NT2/D1 (cell line): Measurements from ENCODE around the gene TPBGL.

Experiments used
- DNase-seq: peaks from one replicate; pipeline ENCODE4 v3.0.0-alpha.2; 2011; ENCODE audit warnings: low read depth, low spot score
- H3K27me3 ChIP-seq: 2 replicates; pipeline ENCODE4 v1.6.0; 2011; ENCODE audit warnings: mild to moderate bottlenecking; ENCODE audit not compliant: insufficient read length, insufficient read depth
- H3K36me3 ChIP-seq: 2 replicates; pipeline ENCODE4 v1.6.1; 2011; ENCODE audit warnings: mild to moderate bottlenecking, low read length, mixed read lengths; ENCODE audit not compliant: insufficient read depth, insufficient read length
- H3K4me1 ChIP-seq: 2 replicates; pipeline ENCODE4 v1.5.1; 2011; ENCODE audit not compliant: insufficient read depth, insufficient read length
- H3K4me3 ChIP-seq: 2 replicates; pipeline ENCODE4 v1.5.1; 2011; ENCODE audit warnings: low read depth; ENCODE audit not compliant: insufficient read length
- H3K9ac ChIP-seq: 2 replicates; pipeline ENCODE4 v1.6.0; 2011; ENCODE audit warnings: low read depth; ENCODE audit not compliant: insufficient read length
- H3K9me3 ChIP-seq: 2 replicates; pipeline ENCODE4 v1.5.1; 2011; ENCODE audit warnings: mild to moderate bottlenecking, low read length; ENCODE audit not compliant: insufficient read depth
- SUZ12 ChIP-seq: IDR thresholded peaks from 2 replicates; pipeline ENCODE4 v1.6.1; 2011; ENCODE audit not compliant: insufficient read length, insufficient read depth; ENCODE audit errors: extremely low read depth
- YY1 ChIP-seq: IDR thresholded peaks from 2 replicates; pipeline ENCODE4 v1.6.1; 2011; ENCODE audit not compliant: insufficient read length, insufficient read depth
- ZNF274 ChIP-seq: IDR thresholded peaks from 2 replicates; pipeline ENCODE4 v1.6.1; 2011; ENCODE audit warnings: mild to moderate bottlenecking, low read depth, low read length

The TPBGL gene, protein sequence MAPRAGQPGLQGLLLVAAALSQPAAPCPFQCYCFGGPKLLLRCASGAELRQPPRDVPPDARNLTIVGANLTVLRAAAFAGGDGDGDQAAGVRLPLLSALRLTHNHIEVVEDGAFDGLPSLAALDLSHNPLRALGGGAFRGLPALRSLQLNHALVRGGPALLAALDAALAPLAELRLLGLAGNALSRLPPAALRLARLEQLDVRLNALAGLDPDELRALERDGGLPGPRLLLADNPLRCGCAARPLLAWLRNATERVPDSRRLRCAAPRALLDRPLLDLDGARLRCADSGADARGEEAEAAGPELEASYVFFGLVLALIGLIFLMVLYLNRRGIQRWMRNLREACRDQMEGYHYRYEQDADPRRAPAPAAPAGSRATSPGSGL

DNA sequence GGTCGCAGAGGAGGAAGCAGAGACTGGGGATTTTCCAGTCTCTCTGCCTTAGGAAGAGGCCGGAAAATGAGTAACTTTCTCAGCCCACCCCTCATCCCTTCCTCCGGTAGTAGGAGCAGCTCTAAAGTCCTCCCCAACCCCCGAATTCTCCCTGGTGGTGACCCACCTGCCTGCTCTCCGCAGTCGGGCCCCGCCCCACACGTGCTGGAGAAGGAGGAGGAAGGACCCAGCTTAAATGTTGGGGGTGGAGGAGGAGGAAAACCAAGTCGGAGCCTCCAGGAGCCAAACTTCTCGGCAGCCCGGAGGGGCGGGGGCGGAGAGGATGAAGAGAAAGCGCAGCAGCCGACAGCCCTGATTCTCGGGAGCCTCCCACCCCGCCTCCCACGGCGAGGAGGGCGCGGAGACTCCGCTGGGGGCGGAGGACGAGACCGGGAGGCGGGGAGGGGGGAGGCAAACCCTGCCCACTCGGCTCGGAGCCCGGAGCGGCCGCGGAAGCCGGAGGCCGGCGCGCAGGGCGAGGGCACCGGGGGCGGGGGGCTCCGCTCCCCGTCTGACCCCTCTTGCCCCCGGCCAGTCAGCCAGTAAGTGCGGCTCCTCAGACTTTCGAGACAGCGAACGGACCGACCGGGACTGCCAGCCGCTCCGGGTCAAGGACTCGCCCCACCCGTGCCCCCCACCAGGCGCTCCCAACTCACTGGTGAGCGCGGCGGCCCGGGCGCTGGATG lies at the start of gene TPBGL:
Gene TPBGL (plus strand): TSS at position 464 of the 725 bp plus-strand sequence. CDS start 276 bp downstream, outside the sequence.
- Histone ChIP-seq H3K4me1 (no peaks in the 10 kb centered on the region), H3K9ac (peak within 1 kb of the TSS; percentile 83), H3K36me3 (no peaks in the 10 kb centered on the region), H3K27me3 (peaks cover 34% of the 10 kb centered on the region), H3K9me3 (peaks cover 14% of the 10 kb centered on the region; the same call in 1 of the 2 replicates), H3K4me3 (peak within 1 kb of the TSS; percentile 71)
- no peak for TF ChIP-seq YY1
- TF ChIP-seq SUZ12 = no peak
- DNase-seq = no peak

DNA sequence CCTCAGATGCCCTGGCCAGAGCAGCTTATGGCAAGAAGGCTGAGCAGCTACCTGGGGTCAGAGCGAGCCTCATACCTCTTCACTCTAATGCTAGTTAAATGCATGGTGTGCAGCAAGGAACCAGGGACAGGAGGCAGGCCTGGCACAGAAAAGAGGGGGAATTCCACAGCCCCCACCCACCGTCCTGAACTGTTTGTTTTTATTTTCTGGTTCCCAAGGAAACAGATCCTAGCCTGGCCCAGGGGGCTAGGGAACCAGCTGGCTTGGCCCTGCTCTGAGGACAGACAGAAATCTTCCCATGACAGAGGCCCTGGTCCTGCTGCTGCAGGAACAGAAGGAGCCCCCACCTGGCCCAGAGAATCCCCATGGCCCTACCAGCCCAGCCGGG lies 49.2 kb upstream of the TPBGL start:
- Histone ChIP-seq H3K4me1 (peaks cover 18% of the 10 kb centered on the region), H3K9ac (no peak overlapping the region), H3K36me3 (no peaks in the 10 kb centered on the region), H3K4me3 (no peak overlapping the region), H3K9me3 (no peaks in the 10 kb centered on the region), H3K27me3 (no peaks in the 10 kb centered on the region)
- TF ChIP-seq ZNF274 (no peak), SUZ12 (no peak), YY1 (no peak)
- peak; percentile 46 for DNase-seq

DNA sequence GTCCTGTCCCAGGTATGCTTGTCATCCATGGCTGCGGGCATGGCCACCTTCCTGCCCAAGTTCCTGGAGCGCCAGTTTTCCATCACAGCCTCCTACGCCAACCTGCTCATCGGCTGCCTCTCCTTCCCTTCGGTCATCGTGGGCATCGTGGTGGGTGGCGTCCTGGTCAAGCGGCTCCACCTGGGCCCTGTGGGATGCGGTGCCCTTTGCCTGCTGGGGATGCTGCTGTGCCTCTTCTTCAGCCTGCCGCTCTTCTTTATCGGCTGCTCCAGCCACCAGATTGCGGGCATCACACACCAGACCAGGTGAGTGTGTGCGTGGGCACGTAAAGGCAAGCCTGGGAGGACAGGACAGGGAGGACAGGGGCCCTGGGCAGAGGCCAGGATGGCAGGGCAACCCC lies 47.3 kb upstream of the TPBGL start:
- no peaks in the 10 kb centered on the region for H3K9me3 ChIP-seq
- TF ChIP-seq ZNF274 (no peak), YY1 (no peak), SUZ12 (no peak)
- no peaks in the 10 kb centered on the region for H3K27me3 ChIP-seq
- H3K4me1 ChIP-seq = peaks cover 18% of the 10 kb centered on the region
- no peaks in the 10 kb centered on the region for H3K36me3 ChIP-seq
- no peak overlapping the region for H3K9ac ChIP-seq
- no peak for DNase-seq
- no peak overlapping the region for H3K4me3 ChIP-seq

DNA sequence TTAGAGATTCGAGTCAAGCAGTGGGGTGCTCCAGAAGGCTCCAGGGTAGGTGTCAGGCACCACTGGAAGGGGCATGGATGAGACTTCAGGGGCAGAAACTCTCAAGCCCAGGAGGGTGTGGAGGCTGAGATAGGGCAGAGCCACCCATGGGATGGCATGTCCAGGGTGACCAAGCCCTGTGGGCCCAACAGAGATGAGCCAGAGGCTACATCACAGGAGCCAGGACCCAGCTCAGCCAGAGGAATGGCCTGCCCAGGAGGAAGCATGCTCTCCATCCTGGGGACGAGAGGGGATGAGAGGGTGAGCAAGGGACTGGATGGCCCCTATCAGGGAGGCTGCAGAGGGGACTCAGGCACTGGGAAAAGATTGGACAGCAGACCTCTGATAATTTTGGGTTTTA lies 46.9 kb upstream of the TPBGL start:
- TF ChIP-seq YY1 = no peak
- TF ChIP-seq ZNF274 = no peak
- TF ChIP-seq SUZ12 = no peak
- no peaks in the 10 kb centered on the region for H3K9me3 ChIP-seq
- no peaks in the 10 kb centered on the region for H3K27me3 ChIP-seq
- H3K9ac ChIP-seq = no peak overlapping the region
- no peak for DNase-seq
- H3K4me3 ChIP-seq = no peak overlapping the region
- peaks cover 18% of the 10 kb centered on the region for H3K4me1 ChIP-seq
- H3K36me3 ChIP-seq = no peaks in the 10 kb centered on the region

DNA sequence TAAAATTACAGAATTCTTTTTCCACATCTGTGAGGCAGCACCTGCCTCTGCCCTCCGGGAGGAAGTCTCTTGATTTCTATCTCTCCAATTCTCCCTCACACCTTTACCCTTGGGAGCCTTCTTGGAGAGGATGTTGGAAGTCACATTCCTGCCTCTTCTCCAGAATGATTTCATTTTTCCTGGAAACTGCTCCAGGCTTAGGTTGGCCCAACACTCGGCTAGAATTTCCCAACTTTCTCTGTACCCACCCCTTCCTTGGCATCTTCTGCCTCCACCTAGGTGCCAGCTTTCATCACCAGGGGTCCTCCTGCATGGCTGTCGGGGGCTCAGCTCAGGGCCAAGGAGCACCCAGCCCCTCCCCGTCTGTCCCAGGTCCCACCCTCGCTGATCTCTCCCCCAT lies 46.4 kb upstream of the TPBGL start:
- no peak overlapping the region for H3K9ac ChIP-seq
- TF ChIP-seq YY1 (no peak), SUZ12 (no peak), ZNF274 (no peak)
- no peaks in the 10 kb centered on the region for H3K9me3 ChIP-seq
- H3K4me1 ChIP-seq = peaks cover 18% of the 10 kb centered on the region
- no peaks in the 10 kb centered on the region for H3K27me3 ChIP-seq
- H3K4me3 ChIP-seq = no peak overlapping the region
- no peaks in the 10 kb centered on the region for H3K36me3 ChIP-seq
- DNase-seq = no peak

DNA sequence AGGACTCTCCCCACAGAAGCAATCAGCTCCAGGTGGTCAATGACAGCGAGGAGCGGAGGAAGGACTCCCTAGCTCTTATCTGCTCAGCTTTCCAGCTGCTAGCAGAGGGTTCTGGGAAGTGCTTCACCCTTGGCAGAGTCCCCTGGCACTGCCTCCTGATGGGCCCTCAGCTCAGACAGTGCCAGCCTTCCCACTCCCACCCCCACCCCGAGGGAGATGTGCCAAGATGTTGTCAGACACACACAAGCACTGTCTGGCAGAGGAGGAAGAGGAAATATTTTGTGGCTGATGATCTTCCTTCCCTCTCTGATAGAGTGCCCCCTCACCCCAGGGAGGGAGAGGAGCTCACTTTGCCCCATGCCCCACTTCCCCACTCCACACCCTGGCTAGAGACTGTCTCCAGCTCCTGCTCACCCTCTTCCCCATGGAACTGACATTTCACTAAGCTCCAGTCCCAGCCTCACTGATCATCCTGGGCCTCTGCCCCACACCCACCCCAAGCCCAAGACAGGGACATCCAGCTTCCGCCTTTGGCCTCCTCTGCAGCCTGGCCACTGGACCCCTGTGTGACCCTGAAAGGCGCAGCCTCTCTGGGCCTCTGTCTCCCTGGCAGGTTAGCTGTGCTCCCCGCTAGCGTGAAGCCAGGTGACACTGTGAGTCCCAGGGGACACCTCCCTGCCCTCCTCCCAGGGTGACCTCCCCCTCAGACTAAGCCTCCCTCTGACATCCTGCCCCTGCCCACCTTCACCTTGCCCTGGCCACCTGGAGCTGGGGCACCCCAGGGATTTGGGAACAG lies 45.2 kb upstream of the TPBGL start:
- Histone ChIP-seq H3K9ac (no peak overlapping the region), H3K4me1 (peaks cover 21% of the 10 kb centered on the region), H3K36me3 (no peaks in the 10 kb centered on the region), H3K9me3 (no peaks in the 10 kb centered on the region), H3K27me3 (no peaks in the 10 kb centered on the region), H3K4me3 (no peak overlapping the region)
- TF ChIP-seq SUZ12 (no peak), ZNF274 (no peak), YY1 (no peak)
- no peak for DNase-seq

DNA sequence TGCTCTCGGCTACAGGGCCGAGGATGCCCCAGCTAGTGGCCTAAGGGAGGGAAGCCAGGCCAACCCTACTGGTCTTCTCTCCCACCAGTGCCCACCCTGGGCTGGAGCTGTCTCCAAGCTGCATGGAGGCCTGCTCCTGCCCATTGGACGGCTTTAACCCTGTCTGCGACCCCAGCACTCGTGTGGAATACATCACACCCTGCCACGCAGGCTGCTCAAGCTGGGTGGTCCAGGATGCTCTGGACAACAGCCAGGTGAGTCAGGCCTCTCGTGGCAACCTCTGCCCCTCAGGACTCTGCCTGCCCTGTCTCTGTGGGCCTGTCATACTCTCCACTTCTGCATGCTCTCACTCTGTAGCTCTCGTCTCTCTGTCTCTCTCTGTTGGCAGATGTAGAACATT lies 44.1 kb upstream of the TPBGL start:
- Histone ChIP-seq H3K36me3 (no peaks in the 10 kb centered on the region), H3K9me3 (no peaks in the 10 kb centered on the region), H3K4me1 (peaks cover 27% of the 10 kb centered on the region), H3K27me3 (no peaks in the 10 kb centered on the region), H3K4me3 (no peak overlapping the region), H3K9ac (no peak overlapping the region)
- DNase-seq = no peak
- TF ChIP-seq YY1 (no peak), SUZ12 (no peak), ZNF274 (no peak)
